SK-N-SH treated with all-trans-retinoic acid at 6 μM for 48 hours (cell line): ENCODE data around the gene ZNF846.

Experiments used
- ATAC-seq: fragments of 200-7000 bp; cut with Tn5 transposase; 3 replicates; pipeline ENCODE4 v1.9.1; 2020; ENCODE audit warnings: mild to moderate bottlenecking, moderate library complexity
- ARNTL ChIP-seq: fragments of 450-650 bp; formaldehyde crosslinking; IDR thresholded peaks from 2 replicates; pipeline ENCODE4 v1.5.0; 2020; ENCODE audit warnings: low read depth, mild to moderate bottlenecking, moderate library complexity, borderline replicate concordance
- BACH2 ChIP-seq: fragments of 250-450 bp; sonication (Bioruptor Pico); IDR thresholded peaks from 2 replicates; pipeline ENCODE4 v1.9.0; 2021; ENCODE audit warnings: mild to moderate bottlenecking, borderline replicate concordance
- CSDC2 ChIP-seq: fragments of 250-450 bp; sonication (Bioruptor Pico); IDR thresholded peaks from 2 replicates; pipeline ENCODE4 v1.5.0; 2020; ENCODE audit warnings: mild to moderate bottlenecking, moderate library complexity
- CSRNP3 ChIP-seq: fragments of 250-450 bp; sonication (Bioruptor Pico); IDR thresholded peaks from 2 replicates; pipeline ENCODE4 v1.5.1; 2021; ENCODE audit warnings: mild to moderate bottlenecking, moderate library complexity
- ESRRG ChIP-seq: fragments of 250-450 bp; sonication (Bioruptor Pico); IDR thresholded peaks from 2 replicates; pipeline ENCODE4 v1.6.1; 2021; ENCODE audit warnings: mild to moderate bottlenecking
- ISL1 ChIP-seq: fragments of 250-450 bp; sonication (Bioruptor Pico); IDR thresholded peaks from 2 replicates; pipeline ENCODE4 v2.1.2; 2022; ENCODE audit warnings: mild to moderate bottlenecking, moderate library complexity
- OSR1 ChIP-seq: fragments of 250-450 bp; sonication (Bioruptor Pico); IDR thresholded peaks from 2 replicates; pipeline ENCODE4 v1.8.0; 2022; ENCODE audit warnings: moderate library complexity, mild to moderate bottlenecking, inconsistent platforms
- PATZ1 ChIP-seq: fragments of 250-450 bp; sonication (Bioruptor Pico); IDR thresholded peaks from 2 replicates; pipeline ENCODE4 v1.8.0; 2020; ENCODE audit warnings: mild to moderate bottlenecking, moderate library complexity, borderline replicate concordance
- PPARA ChIP-seq: fragments of 250-450 bp; sonication (Bioruptor Pico); IDR thresholded peaks from 2 replicates; pipeline ENCODE4 v1.5.0; 2020; ENCODE audit warnings: mild to moderate bottlenecking, borderline replicate concordance
- RARB ChIP-seq: fragments of 250-450 bp; sonication (Bioruptor Pico); IDR thresholded peaks from 2 replicates; pipeline ENCODE4 v1.8.0; 2021; ENCODE audit warnings: mild to moderate bottlenecking, moderate library complexity
- SNAI2 ChIP-seq: fragments of 250-450 bp; sonication (Bioruptor Pico); IDR thresholded peaks from 2 replicates; pipeline ENCODE4 v1.5.0; 2020; ENCODE audit warnings: mild to moderate bottlenecking, moderate library complexity
- TCF4 ChIP-seq: fragments of 250-450 bp; sonication (Bioruptor Pico); IDR thresholded peaks from 2 replicates; pipeline ENCODE4 v1.8.0; 2021; ENCODE audit warnings: mild to moderate bottlenecking, moderate library complexity, borderline replicate concordance
- TOX ChIP-seq: fragments of 250-450 bp; sonication (Bioruptor Pico); IDR thresholded peaks from 2 replicates; pipeline ENCODE4 v1.8.0; 2021; ENCODE audit warnings: mild to moderate bottlenecking, moderate library complexity, borderline replicate concordance
- ZC3H10 ChIP-seq: fragments of 250-450 bp; sonication (Bioruptor Pico); IDR thresholded peaks from 2 replicates; pipeline ENCODE4 v1.5.1; 2021; ENCODE audit warnings: mild to moderate bottlenecking, moderate library complexity
- ZFP3 ChIP-seq: fragments of 250-450 bp; sonication (Bioruptor Pico); IDR thresholded peaks from 2 replicates; pipeline ENCODE4 v1.5.0; 2020; ENCODE audit warnings: mild to moderate bottlenecking, moderate library complexity
- ZFP30 ChIP-seq: fragments of 450-650 bp; formaldehyde crosslinking; IDR thresholded peaks from 2 replicates; pipeline ENCODE4 v1.5.0; 2022; ENCODE audit warnings: mild to moderate bottlenecking, moderate library complexity
- ZNF565 ChIP-seq: fragments of 450-650 bp; formaldehyde crosslinking; conservative IDR thresholded peaks from 2 replicates; pipeline ENCODE4 v1.5.0; 2020; ENCODE audit warnings: low read depth, mild to moderate bottlenecking, moderate library complexity
- ZNF8 ChIP-seq: fragments of 450-650 bp; formaldehyde crosslinking; IDR thresholded peaks from 2 replicates; pipeline ENCODE4 v1.5.0; 2020; ENCODE audit warnings: mild to moderate bottlenecking, moderate library complexity
- TF ChIP-seq, protein P1 (sequence below): fragments of 250-450 bp; sonication (Bioruptor Pico); IDR thresholded peaks from 2 replicates; pipeline ENCODE4 v1.5.1; 2020; ENCODE audit warnings: low read depth, mild to moderate bottlenecking, moderate library complexity
- TF ChIP-seq, protein P2 (sequence below): fragments of 250-450 bp; sonication (Bioruptor Pico); IDR thresholded peaks from 2 replicates; pipeline ENCODE4 v1.8.0; 2021; ENCODE audit warnings: low read depth, mild to moderate bottlenecking, moderate library complexity, borderline replicate concordance
- TF ChIP-seq, protein P3 (sequence below): fragments of 250-450 bp; sonication (Bioruptor Pico); IDR thresholded peaks from 2 replicates; pipeline ENCODE4 v1.5.0; 2020; ENCODE audit warnings: mild to moderate bottlenecking, moderate library complexity

ZNF846 gene

DNA sequence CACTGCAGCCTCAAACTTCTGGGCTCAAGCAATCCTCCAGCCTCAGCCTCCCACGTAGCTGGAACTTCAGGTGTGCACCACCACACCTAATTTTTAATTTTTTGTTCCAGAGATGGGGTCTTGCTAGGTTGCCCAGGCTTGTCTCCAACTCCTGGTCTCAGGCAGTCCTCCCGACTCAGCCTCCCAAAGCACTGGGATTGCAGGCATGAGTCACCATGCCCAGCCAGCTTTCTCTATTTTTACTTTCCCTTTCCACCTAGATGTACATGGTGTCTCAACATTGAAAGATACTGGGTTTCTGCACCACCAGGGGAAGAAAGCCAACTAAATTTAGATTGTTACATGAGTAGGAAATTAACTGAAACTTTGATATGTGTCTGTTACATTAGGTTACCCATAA, 13.8 kb upstream of the ZNF846 start:
- ATAC-seq = no peak
- TF ChIP-seq ZC3H10 = no peak
- TF ChIP-seq ZNF565 = no peak
- no peak for TF ChIP-seq PATZ1 (CRISPR knock-in tag)
- TF ChIP-seq SNAI2 (CRISPR knock-in tag) = no peak
- no peak for TF ChIP-seq RARB
- no peak for TF ChIP-seq CSDC2 (CRISPR knock-in tag)
- TF ChIP-seq PPARA (CRISPR knock-in tag) = no peak
- TF ChIP-seq ZFP30 (CRISPR knock-in tag) = no peak
- TF ChIP-seq BACH2 (CRISPR knock-in tag) = no peak

DNA sequence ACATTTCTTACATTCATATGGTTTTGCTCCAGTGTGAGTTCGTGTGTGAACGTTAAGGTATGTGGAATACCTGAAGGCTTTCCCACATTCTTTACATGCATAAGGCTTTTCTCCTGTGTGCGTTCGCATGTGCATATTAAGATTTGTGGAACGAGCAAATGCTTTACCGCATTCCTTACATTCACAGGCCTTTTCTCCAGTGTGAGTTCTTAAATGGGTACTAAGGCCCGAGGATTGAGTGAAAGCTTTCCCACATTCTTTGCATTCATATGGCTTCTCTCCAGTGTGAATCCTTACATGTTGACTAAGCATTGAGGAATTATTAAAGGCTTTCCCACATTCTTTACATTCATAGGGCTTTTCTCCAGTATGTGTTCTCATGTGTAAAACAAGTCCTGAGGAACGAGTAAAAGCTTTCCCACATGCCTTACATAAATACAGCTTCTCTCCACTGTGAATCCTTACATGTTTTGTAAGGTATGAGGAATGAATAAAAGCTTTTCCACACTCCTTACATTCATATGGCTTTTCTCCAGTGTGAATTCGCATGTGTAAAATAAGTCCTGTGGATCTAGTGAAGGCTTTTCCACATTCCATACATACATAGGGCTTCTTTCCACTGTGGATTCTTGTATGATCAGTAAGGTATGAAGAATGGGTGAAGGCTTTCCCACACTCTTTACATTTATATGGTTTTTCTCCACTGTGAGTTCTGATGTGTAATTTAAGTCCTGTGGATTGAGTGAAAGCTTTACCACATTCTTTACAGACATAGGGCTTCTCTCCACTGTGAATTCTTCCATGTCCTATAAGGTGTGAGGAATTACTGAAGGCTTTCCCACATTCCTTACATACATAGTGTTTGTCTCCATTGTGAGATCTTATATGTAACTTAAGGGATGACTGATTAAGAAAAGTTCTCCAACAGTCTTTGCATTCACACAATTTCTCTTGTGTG, 10.7 kb downstream of the ZNF846 start:
- TF ChIP-seq ARNTL (CRISPR knock-in tag) = no peak
- no peak for TF ChIP-seq ZC3H10
- TF ChIP-seq OSR1 (CRISPR knock-in tag) = no peak
- no peak for TF ChIP-seq ZNF8 (CRISPR knock-in tag)
- TF ChIP-seq, protein P1, sequence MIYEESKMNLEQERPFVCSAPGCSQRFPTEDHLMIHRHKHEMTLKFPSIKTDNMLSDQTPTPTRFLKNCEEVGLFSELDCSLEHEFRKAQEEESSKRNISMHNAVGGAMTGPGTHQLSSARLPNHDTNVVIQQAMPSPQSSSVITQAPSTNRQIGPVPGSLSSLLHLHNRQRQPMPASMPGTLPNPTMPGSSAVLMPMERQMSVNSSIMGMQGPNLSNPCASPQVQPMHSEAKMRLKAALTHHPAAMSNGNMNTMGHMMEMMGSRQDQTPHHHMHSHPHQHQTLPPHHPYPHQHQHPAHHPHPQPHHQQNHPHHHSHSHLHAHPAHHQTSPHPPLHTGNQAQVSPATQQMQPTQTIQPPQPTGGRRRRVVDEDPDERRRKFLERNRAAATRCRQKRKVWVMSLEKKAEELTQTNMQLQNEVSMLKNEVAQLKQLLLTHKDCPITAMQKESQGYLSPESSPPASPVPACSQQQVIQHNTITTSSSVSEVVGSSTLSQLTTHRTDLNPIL (CRISPR knock-in tag) = no peak
- TF ChIP-seq ZNF565 = no peak
- TF ChIP-seq TOX (CRISPR knock-in tag) = no peak
- no peak for TF ChIP-seq TCF4

GRCh38 chr19:9752701-9753443, 15.7 kb downstream of the ZNF846 start:
- TF ChIP-seq ZC3H10 (no peak), SNAI2 (CRISPR knock-in tag) (no peak), PPARA (CRISPR knock-in tag) (no peak), PATZ1 (CRISPR knock-in tag) (no peak), BACH2 (CRISPR knock-in tag) (no peak), ISL1 (no peak), ZFP3 (CRISPR knock-in tag) (no peak), TCF4 (no peak), CSDC2 (CRISPR knock-in tag) (no peak), CSRNP3 (CRISPR knock-in tag) (no peak), ESRRG (CRISPR knock-in tag) (no peak), ZNF8 (CRISPR knock-in tag) (no peak), ZNF565 (no peak)
- TF ChIP-seq, protein P2, sequence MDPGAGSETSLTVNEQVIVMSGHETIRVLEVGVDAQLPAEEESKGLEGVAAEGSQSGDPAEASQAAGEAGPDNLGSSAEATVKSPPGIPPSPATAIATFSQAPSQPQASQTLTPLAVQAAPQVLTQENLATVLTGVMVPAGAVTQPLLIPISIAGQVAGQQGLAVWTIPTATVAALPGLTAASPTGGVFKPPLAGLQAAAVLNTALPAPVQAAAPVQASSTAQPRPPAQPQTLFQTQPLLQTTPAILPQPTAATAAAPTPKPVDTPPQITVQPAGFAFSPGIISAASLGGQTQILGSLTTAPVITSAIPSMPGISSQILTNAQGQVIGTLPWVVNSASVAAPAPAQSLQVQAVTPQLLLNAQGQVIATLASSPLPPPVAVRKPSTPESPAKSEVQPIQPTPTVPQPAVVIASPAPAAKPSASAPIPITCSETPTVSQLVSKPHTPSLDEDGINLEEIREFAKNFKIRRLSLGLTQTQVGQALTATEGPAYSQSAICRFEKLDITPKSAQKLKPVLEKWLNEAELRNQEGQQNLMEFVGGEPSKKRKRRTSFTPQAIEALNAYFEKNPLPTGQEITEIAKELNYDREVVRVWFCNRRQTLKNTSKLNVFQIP = no peak
- TF ChIP-seq, protein P3, sequence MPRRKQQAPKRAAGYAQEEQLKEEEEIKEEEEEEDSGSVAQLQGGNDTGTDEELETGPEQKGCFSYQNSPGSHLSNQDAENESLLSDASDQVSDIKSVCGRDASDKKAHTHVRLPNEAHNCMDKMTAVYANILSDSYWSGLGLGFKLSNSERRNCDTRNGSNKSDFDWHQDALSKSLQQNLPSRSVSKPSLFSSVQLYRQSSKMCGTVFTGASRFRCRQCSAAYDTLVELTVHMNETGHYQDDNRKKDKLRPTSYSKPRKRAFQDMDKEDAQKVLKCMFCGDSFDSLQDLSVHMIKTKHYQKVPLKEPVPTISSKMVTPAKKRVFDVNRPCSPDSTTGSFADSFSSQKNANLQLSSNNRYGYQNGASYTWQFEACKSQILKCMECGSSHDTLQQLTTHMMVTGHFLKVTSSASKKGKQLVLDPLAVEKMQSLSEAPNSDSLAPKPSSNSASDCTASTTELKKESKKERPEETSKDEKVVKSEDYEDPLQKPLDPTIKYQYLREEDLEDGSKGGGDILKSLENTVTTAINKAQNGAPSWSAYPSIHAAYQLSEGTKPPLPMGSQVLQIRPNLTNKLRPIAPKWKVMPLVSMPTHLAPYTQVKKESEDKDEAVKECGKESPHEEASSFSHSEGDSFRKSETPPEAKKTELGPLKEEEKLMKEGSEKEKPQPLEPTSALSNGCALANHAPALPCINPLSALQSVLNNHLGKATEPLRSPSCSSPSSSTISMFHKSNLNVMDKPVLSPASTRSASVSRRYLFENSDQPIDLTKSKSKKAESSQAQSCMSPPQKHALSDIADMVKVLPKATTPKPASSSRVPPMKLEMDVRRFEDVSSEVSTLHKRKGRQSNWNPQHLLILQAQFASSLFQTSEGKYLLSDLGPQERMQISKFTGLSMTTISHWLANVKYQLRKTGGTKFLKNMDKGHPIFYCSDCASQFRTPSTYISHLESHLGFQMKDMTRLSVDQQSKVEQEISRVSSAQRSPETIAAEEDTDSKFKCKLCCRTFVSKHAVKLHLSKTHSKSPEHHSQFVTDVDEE (CRISPR knock-in tag) = no peak
- TF ChIP-seq, all 23 proteins: peak for 0
- no peak for ATAC-seq

More for the DNA sequence above, 10.7 kb downstream of the ZNF846 start:
- ATAC-seq = no peak
